GM19452 (cell line): ENCODE results near the gene AQR.

Experiments used
- ATAC-seq: cut with Tn5 transposase; IDR thresholded peaks from one replicate; pipeline ENCODE4 v1.9.1; 2021; ENCODE audit not compliant: unreplicated experiment

AQR gene

GRCh38 chr15:34969340-34970097 lies at the start of gene AQR:
AQR (minus strand) TSS chr15:34969742; CDS start chr15:34969613, 129 bp downstream.
- peak; percentile 99 for ATAC-seq

- ATAC-seq: no peak
Observed at GRCh38 chr15:35014241-35014640, 44.7 kb upstream of the AQR start.

- ATAC-seq: no peak
Observed at GRCh38 chr15:35013370-35013769, 43.8 kb upstream of the AQR start.

GRCh38 chr15:35007397-35007796 lies 37.9 kb upstream of the AQR start:
- ATAC-seq: no peak

GRCh38 chr15:35005933-35006332 lies 36.4 kb upstream of the AQR start:
- ATAC-seq: no peak

- no peak for ATAC-seq
Observed at GRCh38 chr15:35003928-35004327, 34.4 kb upstream of the AQR start.

GRCh38 chr15:35000511-35000910 lies 31.0 kb upstream of the AQR start:
- ATAC-seq: no peak

- ATAC-seq: no peak
Observed at GRCh38 chr15:34999906-35000305, 30.4 kb upstream of the AQR start.

GRCh38 chr15:34994925-34995324 lies 25.4 kb upstream of the AQR start:
- ATAC-seq: no peak

GRCh38 chr15:34993877-34994276 lies 24.3 kb upstream of the AQR start:
- ATAC-seq: peak; percentile 93

GRCh38 chr15:34993412-34993811 lies 23.9 kb upstream of the AQR start:
- no peak for ATAC-seq

- ATAC-seq: peak; percentile 80
Observed at GRCh38 chr15:34988027-34988902, 18.7 kb upstream of the AQR start, which contains the start of gene ZNF770. ZNF770 (minus strand) TSS chr15:34988287; CDS start chr15:34983434, 4,853 bp downstream.

- ATAC-seq: no peak
Observed at GRCh38 chr15:34987609-34988026, 18.1 kb upstream of the AQR start.

GRCh38 chr15:34986771-34987480 lies 17.4 kb upstream of the AQR start:
- no peak for ATAC-seq

- no peak for ATAC-seq
Observed at GRCh38 chr15:34986326-34986725, 16.8 kb upstream of the AQR start.

GRCh38 chr15:34984889-34985630 lies 15.5 kb upstream of the AQR start:
- ATAC-seq: no peak

- ATAC-seq: no peak
Observed at GRCh38 chr15:34976743-34977142, 7.2 kb upstream of the AQR start.

GRCh38 chr15:34976073-34976472 lies 6.5 kb upstream of the AQR start:
- no peak for ATAC-seq

- ATAC-seq: no peak
Observed at GRCh38 chr15:34973512-34973911, 4.0 kb upstream of the AQR start.

- ATAC-seq: peak; percentile 5
Observed at GRCh38 chr15:34970098-34970643, 629 bp upstream of the AQR start.
